Endothelial cell of umbilical vein (primary cell): ENCODE measurements around the gene MAP3K21. TPM values are rescaled to one million over a fixed set of nuclear protein-coding genes. Genes with fewer than 3 reads are reported as not detected.

Source experiments
- BruUV-seq: library from RNA; stranded (reverse); fragments of 400-500 nt; replicated peaks from 2 replicates; lab custom pipeline; 2021; lab: Mats Ljungman, UMichigan
- CTCF ChIA-PET: fragments of 300-600, 350-600 bp; sonication (Branson Sonifier 250); formaldehyde crosslinking; loops from one replicate; lab custom pipeline; 2021; ENCODE audit warnings: antibody characterized with exemption, inconsistent platforms; lab: Charles Lee
- POLR2A ChIA-PET: fragments of 300-600, 350-600 bp; sonication (Branson Sonifier 250); formaldehyde crosslinking; loops from one replicate; lab custom pipeline; 2021; ENCODE audit warnings: antibody characterized with exemption, inconsistent platforms; lab: Charles Lee
- DNase-seq: peaks from one replicate; pipeline ENCODE4 v3.0.0-alpha.2; 2011; ENCODE audit warnings: low read depth, low spot score
- FAIRE-seq: peaks from 2 replicates; lab custom pipeline; 2011; peaks lifted over from hg19 to GRCh38; lab: Jason Lieb, UNC
- H2AFZ ChIP-seq: 2 replicates; pipeline ENCODE4 v1.6.0; 2012; ENCODE audit warnings: low read depth, low read length, control low read depth, inconsistent platforms
- H3K27ac ChIP-seq: 2 replicates; pipeline ENCODE4 v1.5.1; 2011; ENCODE audit warnings: low read depth, mild to moderate bottlenecking, control low read depth, low read length, moderate library complexity; ENCODE audit not compliant: insufficient read depth
- H3K27me3 ChIP-seq, 2 experiments: 2 replicates each; pipeline versions ENCODE4 v1.6.0 to v1.6.1; 2011; ENCODE audit warnings: low read length in 2 of 2, mixed read lengths in 1 of 2; ENCODE audit not compliant: control insufficient read depth in 2 of 2, insufficient read depth in 2 of 2
- H3K36me3 ChIP-seq, 2 experiments: 2 replicates in 1 of 2; 3 replicates in 1 of 2; pipeline ENCODE4 v1.5.1; 2011; ENCODE audit warnings: low read length in 2 of 2, mild to moderate bottlenecking in 1 of 2, moderate library complexity in 1 of 2; ENCODE audit not compliant: control insufficient read depth in 2 of 2, insufficient read depth in 2 of 2; ENCODE audit errors: extremely low read depth in 1 of 2
- H3K4me1 ChIP-seq: 3 replicates; pipeline ENCODE4 v1.5.1; 2011; ENCODE audit warnings: mild to moderate bottlenecking, low read length; ENCODE audit not compliant: control insufficient read depth, insufficient read depth; ENCODE audit errors: extremely low read depth
- H3K4me2 ChIP-seq: 2 replicates; pipeline ENCODE4 v1.6.1; 2011; ENCODE audit warnings: low read length, control low read depth, mixed read lengths; ENCODE audit not compliant: insufficient read depth
- H3K4me3 ChIP-seq, 3 experiments: fragments of 200-600 bp in 1 of 3; sonication (generic), shearing (Covaris generic) in 1 of 3; replicated peaks in 1 of 3; 2 replicates each; pipeline ENCODE4 v1.5.1; 2011 to 2016; ENCODE audit warnings: control low read depth in 3 of 3, low read length in 3 of 3, mild to moderate bottlenecking in 2 of 3, inconsistent platforms in 1 of 3, low read depth in 1 of 3, moderate library complexity in 1 of 3; ENCODE audit not compliant: insufficient read depth in 1 of 3
- H3K79me2 ChIP-seq: 2 replicates; pipeline ENCODE4 v1.6.0; 2012; ENCODE audit warnings: low read length, inconsistent platforms; ENCODE audit not compliant: control insufficient read depth, insufficient read depth
- H3K9ac ChIP-seq: replicated peaks from 2 replicates; pipeline ENCODE3; 2011; ENCODE audit warnings: low read length, control low read depth; ENCODE audit not compliant: insufficient read depth; ENCODE audit errors: extremely low read depth
- H3K9me1 ChIP-seq: replicated peaks from 3 replicates; pipeline ENCODE4 v1.6.0; 2011; ENCODE audit warnings: mild to moderate bottlenecking, low read length; ENCODE audit not compliant: control insufficient read depth, insufficient read depth; ENCODE audit errors: extremely low read depth
- H3K9me3 ChIP-seq: replicated peaks from 2 replicates; pipeline ENCODE4 v1.5.1; 2012; ENCODE audit warnings: low read length, inconsistent platforms; ENCODE audit not compliant: control insufficient read depth, insufficient read depth
- H4K20me1 ChIP-seq: replicated peaks from 2 replicates; pipeline ENCODE3; 2011; ENCODE audit warnings: mild to moderate bottlenecking, low read length; ENCODE audit not compliant: control insufficient read depth, insufficient read depth; ENCODE audit errors: extremely low read depth
- CTCF ChIP-seq, 2 donors: IDR thresholded peaks; 1 replicate in 1 of 2; 2 replicates in 1 of 2; pipeline ENCODE4 v1.5.1; 2011; ENCODE audit warnings: low read length in 2 of 2, mild to moderate bottlenecking in 2 of 2, moderate library complexity in 2 of 2, control low read depth in 1 of 2, inconsistent platforms in 1 of 2, low read depth in 1 of 2; ENCODE audit not compliant: insufficient read depth in 1 of 2; ENCODE audit errors: extremely low read depth in 1 of 2
- FOS ChIP-seq: IDR thresholded peaks from 2 replicates; pipeline ENCODE4 v1.6.1; 2011; ENCODE audit warnings: mild to moderate bottlenecking, low read length, moderate library complexity, borderline replicate concordance; ENCODE audit not compliant: insufficient read depth
- GATA2 ChIP-seq: IDR thresholded peaks from 2 replicates; pipeline ENCODE4 v1.7.0; 2011; ENCODE audit warnings: low read depth, mild to moderate bottlenecking, moderate library complexity, mixed read lengths, low read length; ENCODE audit not compliant: insufficient read length, insufficient read depth
- MAX ChIP-seq: IDR thresholded peaks from 2 replicates; pipeline ENCODE4 v1.6.1; 2011; ENCODE audit not compliant: insufficient read depth, insufficient read length
- MYC ChIP-seq: IDR thresholded peaks from one replicate; pipeline ENCODE4 v1.6.1; 2011; ENCODE audit warnings: mild to moderate bottlenecking, low read depth, low read length
- POLR2AphosphoS5 ChIP-seq: IDR thresholded peaks from 2 replicates; pipeline ENCODE4 v1.6.1; 2012; ENCODE audit warnings: low read depth, mild to moderate bottlenecking, control low read depth, low read length, moderate library complexity; ENCODE audit not compliant: insufficient read depth
- dilution Hi-C: fragments of 300-500 bp; cut with MboI; formaldehyde crosslinking; loops from one replicate; pipeline ENCODE4 v1.15.0; 2019; ENCODE audit warnings: low sequenced_read_pairs; ENCODE audit not compliant: extremely low pct_ligation_motif_present
- intact Hi-C: fragments of 100-400 bp; cut with micrococcal nuclease; formaldehyde crosslinking; loops from one replicate; pipeline ENCODE4 v1.10.0; 2022
- polyA plus RNA-seq, 4 experiments: library from polyadenylated mRNA; depleted of rRNA in 3 of 4; stranded (reverse) in 3 of 4; unstranded in 1 of 4; fragments of >200 nt; gene quantifications; 2 replicates each; pipeline versions ENCODE4 v1.2.1 to v1.2.3, GENCODE V29; 2011 to 2012; ENCODE audit warnings: missing spikeins in 1 of 4
- total RNA-seq: library from RNA; stranded (reverse); gene quantifications from 2 replicates; pipeline ENCODE4 v1.2.3, GENCODE V29; 2021

The MAP3K21 gene
- total and polyA plus RNA-seq, 2 donors (not counting 3 experiments of a cell fraction or from before 2014, with no cell fraction given), result 0.65 to 0.95 TPM

DNA sequence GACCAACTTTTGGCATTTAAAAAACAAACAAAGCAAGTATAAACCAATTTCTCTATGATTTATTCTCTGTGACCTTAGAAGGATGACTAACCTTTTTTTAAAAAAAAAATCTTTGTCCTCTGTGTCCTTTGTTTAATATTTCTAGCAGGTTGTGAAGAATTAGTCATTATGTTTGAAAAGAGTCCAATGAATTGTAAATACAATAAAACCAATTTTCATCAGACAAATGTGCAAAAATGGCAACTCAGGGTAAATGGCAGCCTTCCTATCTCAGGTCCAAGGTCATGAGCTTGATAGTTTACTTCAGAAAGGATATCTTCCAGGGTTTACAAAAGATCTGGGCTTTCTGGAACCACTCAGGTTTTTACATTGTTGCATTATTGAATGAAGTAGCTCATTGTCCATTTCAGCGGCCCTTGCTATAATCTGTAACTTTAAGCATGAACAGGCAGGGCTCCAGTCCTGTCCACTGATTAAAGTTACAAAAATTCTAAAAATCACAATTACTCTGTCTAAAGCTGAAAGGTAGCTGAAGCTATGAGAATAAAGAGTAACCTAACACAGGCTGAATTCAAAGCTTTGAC is 11.7 kb upstream of the MAP3K21 start:
- Histone ChIP-seq H3K27ac (no peak overlapping the region), H3K27me3 (peaks cover 0 to 12% of the 10 kb centered on the region in 2 experiments), H3K4me1 (no peaks in the 10 kb centered on the region), H3K79me2 (no peaks in the 10 kb centered on the region), H4K20me1 (no peaks in the 10 kb centered on the region), H3K4me2 (no peak overlapping the region), H3K9ac (no peak overlapping the region), H2AFZ (no peak overlapping the region), H3K9me3 (no peaks in the 10 kb centered on the region), H3K36me3 (no peaks in the 10 kb centered on the region), H3K4me3 (no peak overlapping the region), H3K9me1 (no peaks in the 10 kb centered on the region)
- ChIA-PET POLR2A (no interaction called here), CTCF (interaction anchor here (1.0 to 2.4 kb wide), 3 partner anchors 12 to 816 kb away, joined by 3 to 21 read pairs (median 3); no protein-coding TSS in a partner anchor)
- no TSS peak for BruUV-seq
- intact Hi-C loops, result no loop called here
- dilution Hi-C loops, result no loop called here
- DNase-seq (peak; percentile 8), FAIRE-seq (no peak)
- TF ChIP-seq POLR2AphosphoS5, result no peak
- TF ChIP-seq GATA2, result no peak
- TF ChIP-seq FOS, result no peak
- no peak for TF ChIP-seq CTCF (IDR thresholded peaks at IDR 0.05; ENCODE audit: extremely low read depth in 1 of 2, insufficient read depth in 1 of 2, low read depth in 1 of 2, low read length in 2 of 2)
- TF ChIP-seq MAX, result no peak
- TF ChIP-seq MYC, result no peak
